Fibroblast of lung (primary cell): Measurements from ENCODE around the gene SIT1. TPM values are rescaled to one million over a fixed set of nuclear protein-coding genes. Genes with fewer than 3 reads are reported as not detected.
A peak's percentile ranks its signal among the peaks of the same experiment; 100 is the strongest.
"Not testable (repeated sequence)": the region's sequence is repeated elsewhere in the genome, so short reads cannot be mapped to it uniquely, and the experiment has no call there.

ENCODE experiments used
- DNase-seq, 2 donors: peaks; one replicate each; pipeline versions ENCODE4 v3.0.0 to v3.0.0-alpha.2; 2010; ENCODE audit warnings: low read depth in 2 of 2
- H2AFZ ChIP-seq: 2 replicates; pipeline ENCODE4 v1.5.1; 2012; ENCODE audit warnings: low read length, control low read depth, inconsistent platforms
- H3K27ac ChIP-seq: 2 replicates; pipeline ENCODE4 v1.5.1; 2011; ENCODE audit warnings: low read length, control low read depth; ENCODE audit not compliant: insufficient read depth
- H3K27me3 ChIP-seq: 2 replicates; pipeline ENCODE4 v1.5.1; 2011; ENCODE audit warnings: mild to moderate bottlenecking, low read length; ENCODE audit not compliant: control insufficient read depth, insufficient read depth
- H3K36me3 ChIP-seq: 2 replicates; pipeline ENCODE4 v1.5.1; 2011; ENCODE audit warnings: low read length; ENCODE audit not compliant: control insufficient read depth, insufficient read depth
- H3K4me1 ChIP-seq: 2 replicates; pipeline ENCODE4 v1.5.1; 2011; ENCODE audit warnings: low read length; ENCODE audit not compliant: control insufficient read depth, insufficient read depth; ENCODE audit errors: extremely low read depth
- H3K4me2 ChIP-seq: 2 replicates; pipeline ENCODE4 v1.5.1; 2011; ENCODE audit warnings: low read length, control low read depth; ENCODE audit not compliant: insufficient read depth; ENCODE audit errors: extremely low read depth
- H3K4me3 ChIP-seq, 4 experiments: fragments of 200-600 bp in 1 of 4; sonication (generic) in 1 of 4; replicated peaks in 1 of 4; 2 replicates each; pipeline ENCODE4 v1.5.1; 2011 to 2016; ENCODE audit warnings: low read length in 4 of 4, low read depth in 3 of 4, mild to moderate bottlenecking in 3 of 4, control low read depth in 2 of 4, inconsistent platforms in 1 of 4, mixed read lengths in 1 of 4; ENCODE audit not compliant: insufficient read depth in 1 of 4; ENCODE audit errors: control extremely low read depth in 1 of 4
- H3K79me2 ChIP-seq: 2 replicates; pipeline ENCODE4 v1.5.1; 2012; ENCODE audit warnings: mild to moderate bottlenecking, low read length, inconsistent platforms; ENCODE audit not compliant: control insufficient read depth, insufficient read depth
- H3K9ac ChIP-seq: 2 replicates; pipeline ENCODE4 v1.5.1; 2011; ENCODE audit warnings: mild to moderate bottlenecking, low read length, control low read depth; ENCODE audit not compliant: insufficient read depth
- H3K9me3 ChIP-seq: 2 replicates; pipeline ENCODE4 v1.5.1; 2012; ENCODE audit warnings: low read depth, low read length; ENCODE audit not compliant: control insufficient read depth, insufficient read depth
- H4K20me1 ChIP-seq: 2 replicates; pipeline ENCODE4 v1.5.1; 2011; ENCODE audit warnings: low read length; ENCODE audit not compliant: control insufficient read depth, insufficient read depth; ENCODE audit errors: extremely low read depth
- CTCF ChIP-seq, 2 donors: IDR thresholded peaks in 1 of 2; conservative IDR thresholded peaks in 1 of 2; 1 replicate in 1 of 2; 2 replicates in 1 of 2; pipeline ENCODE4 v1.5.1; 2011 to 2012; ENCODE audit warnings: low read length in 2 of 2, control low read depth in 1 of 2, inconsistent platforms in 1 of 2, low read depth in 1 of 2, mild to moderate bottlenecking in 1 of 2
- EZH2 ChIP-seq: IDR thresholded peaks from 2 replicates; pipeline ENCODE4 v1.5.1; 2012; ENCODE audit warnings: low read length, control low read depth, mild to moderate bottlenecking; ENCODE audit errors: missing control alignments
- polyA plus RNA-seq, 2 donors: library from polyadenylated mRNA; depleted of rRNA in 1 of 2; stranded (reverse) in 1 of 2; unstranded in 1 of 2; fragments of >200 nt; gene quantifications; 2 replicates each; pipeline ENCODE4 v1.2.1, GENCODE V29; 2011 to 2012; ENCODE audit warnings: missing spikeins in 1 of 2
- total RNA-seq: library from RNA; depleted of rRNA; stranded (reverse); fragments of >200 nt; gene quantifications from 2 replicates; pipeline ENCODE4 v1.2.1, GENCODE V29; 2014

Gene SIT1
- total and polyA plus RNA-seq, 2 donors (not counting 1 experiment from before 2014, with no cell fraction given) = 0.17 TPM; not detected in 1

GRCh38 chr9:35638751-35639150 is 12.0 kb downstream of the SIT1 start:
- H3K4me3 ChIP-seq, H3K9me3 ChIP-seq, H3K4me2 ChIP-seq, DNase-seq, H4K20me1 ChIP-seq, H3K36me3 ChIP-seq, H3K27me3 ChIP-seq, H3K27ac ChIP-seq, H3K4me1 ChIP-seq, H3K9ac ChIP-seq, H3K79me2 ChIP-seq, H2AFZ ChIP-seq: not testable (repeated sequence)

GRCh38 chr9:35637427-35637955 is 13.2 kb downstream of the SIT1 start:
- not testable (repeated sequence) for H2AFZ ChIP-seq, H3K79me2 ChIP-seq, H4K20me1 ChIP-seq, H3K9ac ChIP-seq, H3K4me3 ChIP-seq, H3K9me3 ChIP-seq, H3K27ac ChIP-seq, H3K27me3 ChIP-seq, H3K4me2 ChIP-seq, H3K4me1 ChIP-seq, H3K36me3 ChIP-seq
- peak in 1 of 2 donors; percentile 22 for DNase-seq

- H3K9me3 ChIP-seq, H3K79me2 ChIP-seq, H3K36me3 ChIP-seq, DNase-seq, H3K9ac ChIP-seq, H3K4me1 ChIP-seq, H3K4me3 ChIP-seq, H3K27me3 ChIP-seq, H2AFZ ChIP-seq, H4K20me1 ChIP-seq, H3K4me2 ChIP-seq, H3K27ac ChIP-seq: not testable (repeated sequence)
Observed at GRCh38 chr9:35636877-35637246, 13.9 kb downstream of the SIT1 start.

GRCh38 chr9:35636135-35636876 is 14.4 kb downstream of the SIT1 start:
- Histone ChIP-seq H3K27ac (no peak overlapping the region), H3K27me3 (no peaks in the 10 kb centered on the region), H3K79me2 (no peaks in the 10 kb centered on the region), H2AFZ (no peak overlapping the region), H3K4me2 (no peak overlapping the region), H3K4me1 (no peaks in the 10 kb centered on the region), H3K9ac (no peak overlapping the region), H3K4me3 (no peak overlapping the region), H3K36me3 (no peaks in the 10 kb centered on the region), H4K20me1 (no peaks in the 10 kb centered on the region), H3K9me3 (no peaks in the 10 kb centered on the region)
- no peak for TF ChIP-seq CTCF (conservative IDR thresholded peaks at IDR 0.05 in 1 of 2, IDR thresholded peaks at IDR 0.05 in 1 of 2; ENCODE audit: low read depth in 1 of 2, low read length in 2 of 2)
- TF ChIP-seq EZH2 = no peak
- no peak for DNase-seq
